ENCODE data around the gene PVR.

DNA sequence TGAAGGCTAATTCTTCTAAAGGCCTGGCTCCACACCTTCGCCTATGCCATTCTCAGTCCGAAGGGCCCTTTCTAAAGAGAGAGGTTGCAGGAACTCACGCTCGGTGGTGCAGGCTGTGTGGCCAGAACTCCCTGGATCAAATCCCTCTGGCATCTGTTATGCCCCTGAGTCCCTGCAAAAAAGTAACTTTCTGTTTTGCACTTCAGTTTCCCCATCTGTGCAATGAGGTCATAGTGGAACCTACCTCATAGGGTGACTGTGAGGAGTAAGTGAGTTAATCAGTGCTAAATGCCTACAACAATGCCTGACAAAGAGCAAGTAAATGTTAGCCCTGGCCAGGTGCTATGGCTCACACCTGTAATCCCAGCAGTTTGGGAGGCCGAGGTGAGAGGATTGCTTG is 23.0 kb upstream of the PVR start:
- TF ChIP-seq POLR2A (IDR thresholded peaks at IDR 0.05) = no peak
- TF ChIP-seq CTCF (IDR thresholded peaks at IDR 0.05) = no peak

All from breast epithelium (tissue), 3 donors.